ENCODE data around the gene ACTR3.
A peak's percentile ranks its signal among the peaks of the same experiment; 100 is the strongest.

ACTR3 gene

DNA sequence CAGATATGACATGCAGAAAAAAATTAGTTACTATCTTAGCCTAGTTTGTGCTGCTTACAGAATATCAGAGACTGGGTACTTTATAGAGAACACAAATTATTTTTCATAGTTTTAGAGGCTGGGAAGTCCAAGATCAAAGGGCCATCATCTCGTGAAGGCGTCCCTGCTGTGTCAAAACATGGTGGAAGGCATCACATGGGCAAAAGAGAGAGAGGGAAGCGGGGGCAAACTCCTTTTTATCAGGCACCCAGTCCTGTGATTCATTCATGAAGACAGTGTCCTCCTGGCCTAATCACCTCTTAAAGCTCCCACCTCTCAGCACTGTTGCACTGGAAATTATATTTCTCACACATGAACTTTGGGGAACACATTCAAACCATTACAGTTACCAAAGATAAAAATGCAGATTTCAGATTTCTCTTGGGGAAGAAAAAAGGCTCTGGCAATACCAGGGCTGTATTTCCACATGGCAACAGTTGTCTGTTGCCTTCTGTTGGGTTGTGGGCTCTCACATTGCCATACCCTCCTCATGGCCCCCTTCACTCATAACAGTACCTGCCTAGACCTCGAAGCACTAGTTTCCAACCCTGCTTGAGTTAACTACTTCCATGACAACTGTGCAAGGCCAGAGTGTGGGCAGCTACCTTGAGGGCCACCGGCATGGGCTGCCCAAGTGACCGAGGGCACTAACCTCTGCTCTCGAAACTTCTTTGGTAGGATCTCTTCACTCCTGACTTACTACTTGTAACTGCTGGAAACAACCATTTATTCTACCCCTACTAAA is 2.7 kb upstream of the ACTR3 start:
- Histone ChIP-seq H3K27me3 (replicated peaks; ENCODE audit: control insufficient read depth, insufficient read depth, low read length) (no peaks in the 10 kb centered on the region), H3K4me3 (replicated peaks; ENCODE audit: low read depth, low read length) (peak overlapping the region; percentile 66), H3K36me3 (ENCODE audit: control insufficient read depth, insufficient read depth, low read length) (no peaks in the 10 kb centered on the region)
- TF ChIP-seq, protein P1, sequence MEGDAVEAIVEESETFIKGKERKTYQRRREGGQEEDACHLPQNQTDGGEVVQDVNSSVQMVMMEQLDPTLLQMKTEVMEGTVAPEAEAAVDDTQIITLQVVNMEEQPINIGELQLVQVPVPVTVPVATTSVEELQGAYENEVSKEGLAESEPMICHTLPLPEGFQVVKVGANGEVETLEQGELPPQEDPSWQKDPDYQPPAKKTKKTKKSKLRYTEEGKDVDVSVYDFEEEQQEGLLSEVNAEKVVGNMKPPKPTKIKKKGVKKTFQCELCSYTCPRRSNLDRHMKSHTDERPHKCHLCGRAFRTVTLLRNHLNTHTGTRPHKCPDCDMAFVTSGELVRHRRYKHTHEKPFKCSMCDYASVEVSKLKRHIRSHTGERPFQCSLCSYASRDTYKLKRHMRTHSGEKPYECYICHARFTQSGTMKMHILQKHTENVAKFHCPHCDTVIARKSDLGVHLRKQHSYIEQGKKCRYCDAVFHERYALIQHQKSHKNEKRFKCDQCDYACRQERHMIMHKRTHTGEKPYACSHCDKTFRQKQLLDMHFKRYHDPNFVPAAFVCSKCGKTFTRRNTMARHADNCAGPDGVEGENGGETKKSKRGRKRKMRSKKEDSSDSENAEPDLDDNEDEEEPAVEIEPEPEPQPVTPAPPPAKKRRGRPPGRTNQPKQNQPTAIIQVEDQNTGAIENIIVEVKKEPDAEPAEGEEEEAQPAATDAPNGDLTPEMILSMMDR (IDR thresholded peaks at IDR 0.05; ENCODE audit: insufficient read depth, low read length, poor library complexity, severe bottlenecking): no peak
- DNase-seq (ENCODE audit: extremely low read depth, insufficient read length): peak; percentile 26

DNA sequence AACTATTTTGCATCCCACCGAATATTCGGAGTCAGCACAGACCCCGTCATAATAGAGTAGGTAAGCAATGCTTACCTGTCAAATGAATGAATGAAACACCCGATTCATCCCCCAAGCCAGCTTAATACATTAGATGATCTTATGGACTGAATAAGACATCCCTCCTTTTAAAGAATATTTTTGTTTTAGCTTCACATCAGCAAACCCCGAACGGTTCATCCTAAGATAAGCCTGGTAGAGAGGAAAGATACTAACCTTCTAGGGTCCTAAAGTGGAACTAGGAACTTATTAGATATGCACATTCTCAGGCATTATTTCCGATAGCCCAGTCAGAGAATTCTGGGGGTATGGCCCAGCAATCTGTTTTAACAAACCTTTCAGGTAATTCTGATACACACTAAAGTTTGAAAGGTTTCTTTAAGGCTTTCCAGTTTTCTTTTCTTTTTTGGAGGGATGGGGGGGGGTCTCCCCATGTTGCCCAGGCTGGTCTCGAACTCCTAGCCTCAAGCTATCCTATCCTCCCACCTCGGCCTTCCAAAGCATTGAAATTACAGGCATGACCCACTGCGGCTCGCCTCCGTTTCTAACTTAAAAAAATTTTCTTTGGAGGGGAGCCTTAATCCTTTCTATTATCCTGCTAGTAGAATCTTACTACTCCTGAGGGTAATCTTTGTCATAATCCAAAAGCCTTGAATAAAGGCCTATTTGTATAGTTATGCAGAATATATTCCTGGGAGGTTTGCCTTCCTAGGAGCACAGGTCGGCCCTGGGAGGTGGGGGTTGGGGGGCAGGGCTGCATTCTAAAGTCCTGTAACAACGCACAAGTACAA is 1.0 kb upstream of the ACTR3 start:
- no peaks in the 10 kb centered on the region for H3K36me3 ChIP-seq (ENCODE audit: control insufficient read depth, insufficient read depth, low read length)
- peak overlapping the region; percentile 66 for H3K4me3 ChIP-seq (replicated peaks; ENCODE audit: low read depth, low read length)
- no peak for DNase-seq (ENCODE audit: extremely low read depth, insufficient read length)
- TF ChIP-seq, protein P1 (IDR thresholded peaks at IDR 0.05; ENCODE audit: insufficient read depth, low read length, poor library complexity, severe bottlenecking): no peak
- H3K27me3 ChIP-seq (replicated peaks; ENCODE audit: control insufficient read depth, insufficient read depth, low read length): no peaks in the 10 kb centered on the region

DNA sequence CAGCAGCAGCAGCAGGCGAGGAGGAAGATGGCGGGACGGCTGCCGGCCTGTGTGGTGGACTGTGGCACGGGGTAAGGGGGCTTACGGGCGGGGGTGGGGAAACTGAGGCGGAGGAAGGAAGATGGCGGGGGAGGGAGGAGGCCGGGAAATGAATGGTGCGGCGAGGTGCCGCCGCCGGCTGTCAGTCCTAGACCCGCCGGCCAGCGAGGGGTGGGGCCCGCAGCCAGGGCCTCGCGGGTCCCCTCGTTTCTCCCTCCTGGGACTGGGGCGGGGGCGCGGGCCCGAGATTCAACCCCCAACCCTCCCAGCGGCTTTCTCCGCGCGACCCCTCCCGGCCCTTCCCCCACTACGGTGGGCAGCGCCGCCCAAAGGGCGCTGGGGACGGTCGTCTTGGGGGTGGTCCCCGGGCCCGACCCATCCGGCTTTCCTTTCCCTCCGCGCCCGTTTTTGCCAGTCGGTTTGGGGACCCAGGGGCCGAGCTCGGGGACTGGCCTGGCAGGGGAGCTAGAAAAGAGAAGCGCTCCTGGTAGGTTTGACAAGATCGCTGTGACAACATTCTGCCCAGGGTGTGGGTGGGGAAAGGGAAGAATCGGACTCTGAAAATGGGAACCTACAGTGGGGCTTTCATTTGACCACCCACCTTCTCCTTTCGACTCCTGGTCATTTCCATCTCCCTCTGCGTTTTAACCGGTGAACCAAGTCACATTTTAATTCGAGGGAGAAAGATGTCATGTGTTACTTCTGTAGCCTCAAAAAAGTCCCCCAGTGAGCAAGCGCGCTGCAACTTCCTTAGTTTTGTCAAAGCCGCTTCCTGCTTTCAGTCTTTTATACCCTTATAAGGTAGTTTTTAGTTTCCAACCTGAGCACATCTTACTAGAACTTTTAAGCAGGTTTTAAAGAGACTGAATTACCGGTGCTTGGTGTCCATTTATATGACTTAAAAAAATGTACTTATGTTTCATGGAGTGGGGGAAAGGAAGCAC is 655 bp downstream of the ACTR3 start:
- peak; percentile 72 for DNase-seq (ENCODE audit: extremely low read depth, insufficient read length)
- H3K4me3 ChIP-seq (replicated peaks; ENCODE audit: low read depth, low read length): peak overlapping the region; percentile 97
- no peaks in the 10 kb centered on the region for H3K27me3 ChIP-seq (replicated peaks; ENCODE audit: control insufficient read depth, insufficient read depth, low read length)
- TF ChIP-seq, protein P1 (IDR thresholded peaks at IDR 0.05; ENCODE audit: insufficient read depth, low read length, poor library complexity, severe bottlenecking): peak; percentile 17
- no peaks in the 10 kb centered on the region for H3K36me3 ChIP-seq (ENCODE audit: control insufficient read depth, insufficient read depth, low read length)

DNA sequence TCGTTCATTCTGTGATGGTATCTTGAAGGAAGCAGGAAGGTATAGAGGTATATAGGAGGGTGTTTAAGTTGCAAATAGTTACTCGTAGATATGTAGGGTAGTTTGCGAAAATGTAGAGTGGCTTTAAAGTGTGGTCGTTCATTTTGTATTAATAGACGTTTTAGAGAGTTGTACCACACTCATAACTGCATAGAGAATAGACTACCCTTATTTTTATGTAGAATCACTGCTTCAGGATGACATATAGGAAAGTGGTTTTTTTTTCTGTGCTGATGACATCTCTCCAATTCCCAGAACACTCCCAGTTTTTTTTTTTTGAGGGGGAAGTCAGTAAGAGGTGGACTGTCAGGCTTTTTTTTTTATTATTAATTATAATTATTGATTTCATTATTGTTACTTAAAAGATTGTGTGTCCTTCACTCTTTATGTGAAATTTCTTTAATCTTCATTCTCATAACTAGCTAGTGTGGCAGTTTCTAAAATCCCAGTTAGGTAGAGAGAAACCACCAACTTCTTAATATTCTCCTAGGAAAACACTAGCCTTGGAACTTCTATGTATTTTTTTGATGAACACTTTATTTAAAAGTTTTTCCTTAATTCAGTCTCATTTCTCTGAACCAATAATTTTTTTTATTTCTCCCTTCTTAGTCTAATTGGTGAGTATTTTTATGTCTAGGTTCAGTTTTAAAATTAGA is 1.5 kb downstream of the ACTR3 start:
- DNase-seq (ENCODE audit: extremely low read depth, insufficient read length): no peak
- TF ChIP-seq, protein P1 (IDR thresholded peaks at IDR 0.05; ENCODE audit: insufficient read depth, low read length, poor library complexity, severe bottlenecking): no peak
- peaks cover 1% of the 10 kb centered on the region; the same call in 1 of the 2 replicates for H3K36me3 ChIP-seq (ENCODE audit: control insufficient read depth, insufficient read depth, low read length)
- peak overlapping the region; percentile 97 for H3K4me3 ChIP-seq (replicated peaks; ENCODE audit: low read depth, low read length)
- H3K27me3 ChIP-seq (replicated peaks; ENCODE audit: control insufficient read depth, insufficient read depth, low read length): no peaks in the 10 kb centered on the region

Measured in GM06990 (cell line).